ENCODE results near the gene LRIG3.
"Not testable (repeated sequence)": the region's sequence is repeated elsewhere in the genome, so short reads cannot be mapped to it uniquely, and the experiment has no call there.

The LRIG3 gene

GRCh38 chr12:58906917-58907316 lies 13.4 kb downstream of the LRIG3 start:
- DNase-seq (ENCODE audit: low spot score) = no peak

- DNase-seq (ENCODE audit: low spot score) = no peak
Measured at GRCh38 chr12:58905422-58905821, 14.9 kb downstream of the LRIG3 start.

- DNase-seq (ENCODE audit: low spot score) = not testable (repeated sequence)
Measured at GRCh38 chr12:58902726-58903125, 17.6 kb downstream of the LRIG3 start.

GRCh38 chr12:58901664-58902063 lies 18.6 kb downstream of the LRIG3 start:
- no peak for DNase-seq (ENCODE audit: low spot score)

GRCh38 chr12:58897969-58898368 lies 22.3 kb downstream of the LRIG3 start:
- no peak for DNase-seq (ENCODE audit: low spot score)

- DNase-seq (ENCODE audit: low spot score) = no peak
Measured at GRCh38 chr12:58896278-58896677, 24.0 kb downstream of the LRIG3 start.

- no peak for DNase-seq (ENCODE audit: low spot score)
Measured at GRCh38 chr12:58895053-58895452, 25.3 kb downstream of the LRIG3 start.

GRCh38 chr12:58894040-58894439 lies 26.3 kb downstream of the LRIG3 start:
- DNase-seq (ENCODE audit: low spot score) = no peak

GRCh38 chr12:58893495-58893894 lies 26.8 kb downstream of the LRIG3 start:
- DNase-seq (ENCODE audit: low spot score) = no peak

- no peak for DNase-seq (ENCODE audit: low spot score)
Measured at GRCh38 chr12:58889557-58889956, 30.7 kb downstream of the LRIG3 start.

- no peak for DNase-seq (ENCODE audit: low spot score)
Measured at GRCh38 chr12:58888131-58888783, 32.0 kb downstream of the LRIG3 start.

GRCh38 chr12:58887068-58887467 lies 33.2 kb downstream of the LRIG3 start:
- DNase-seq (ENCODE audit: low spot score) = no peak

GRCh38 chr12:58886474-58886873 lies 33.8 kb downstream of the LRIG3 start:
- DNase-seq (ENCODE audit: low spot score) = no peak

- no peak for DNase-seq (ENCODE audit: low spot score)
Measured at GRCh38 chr12:58884916-58885315, 35.4 kb downstream of the LRIG3 start.

GRCh38 chr12:58883576-58884334 lies 36.5 kb downstream of the LRIG3 start:
- no peak for DNase-seq (ENCODE audit: low spot score)

GRCh38 chr12:58882826-58883225 lies 37.5 kb downstream of the LRIG3 start:
- DNase-seq (ENCODE audit: low spot score) = no peak

GRCh38 chr12:58881816-58882215 lies 38.5 kb downstream of the LRIG3 start:
- no peak for DNase-seq (ENCODE audit: low spot score)

- no peak for DNase-seq (ENCODE audit: low spot score)
Measured at GRCh38 chr12:58880639-58881038, 39.7 kb downstream of the LRIG3 start.

GRCh38 chr12:58877243-58877743 lies 43.0 kb downstream of the LRIG3 start:
- peak; percentile 82 for DNase-seq (ENCODE audit: low spot score)

- DNase-seq (ENCODE audit: low spot score) = no peak
Measured at GRCh38 chr12:58873496-58873895, 46.8 kb downstream of the LRIG3 start.

GRCh38 chr12:58871556-58871955 lies 48.7 kb downstream of the LRIG3 start:
- DNase-seq (ENCODE audit: low spot score) = no peak

GRCh38 chr12:58870595-58870994 lies 49.7 kb downstream of the LRIG3 start:
- DNase-seq (ENCODE audit: low spot score) = no peak

- DNase-seq (ENCODE audit: low spot score) = no peak
Measured at GRCh38 chr12:58860788-58861240, 59.5 kb downstream of the LRIG3 start.
